ENCODE measurements around the gene KLHL42.

- no peak for TF ChIP-seq FOXM1 (IDR thresholded peaks at IDR 0.05; ENCODE audit: borderline replicate concordance)
- no peak for TF ChIP-seq BHLHE40 (IDR thresholded peaks at IDR 0.05; ENCODE audit: borderline replicate concordance)
- TF ChIP-seq LEF1 (IDR thresholded peaks at IDR 0.05; ENCODE audit: borderline replicate concordance): no peak
- TF ChIP-seq SP1 (IDR thresholded peaks at IDR 0.05): no peak
- TF ChIP-seq FOXA1 (IDR thresholded peaks at IDR 0.05): no peak
- TF ChIP-seq ARNT (IDR thresholded peaks at IDR 0.05): no peak
- no peak for TF ChIP-seq SUZ12 (IDR thresholded peaks at IDR 0.05)
- TF ChIP-seq FOXK2 (IDR thresholded peaks at IDR 0.05): no peak
- TF ChIP-seq, protein P1, sequence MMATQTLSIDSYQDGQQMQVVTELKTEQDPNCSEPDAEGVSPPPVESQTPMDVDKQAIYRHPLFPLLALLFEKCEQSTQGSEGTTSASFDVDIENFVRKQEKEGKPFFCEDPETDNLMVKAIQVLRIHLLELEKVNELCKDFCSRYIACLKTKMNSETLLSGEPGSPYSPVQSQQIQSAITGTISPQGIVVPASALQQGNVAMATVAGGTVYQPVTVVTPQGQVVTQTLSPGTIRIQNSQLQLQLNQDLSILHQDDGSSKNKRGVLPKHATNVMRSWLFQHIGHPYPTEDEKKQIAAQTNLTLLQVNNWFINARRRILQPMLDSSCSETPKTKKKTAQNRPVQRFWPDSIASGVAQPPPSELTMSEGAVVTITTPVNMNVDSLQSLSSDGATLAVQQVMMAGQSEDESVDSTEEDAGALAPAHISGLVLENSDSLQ (IDR thresholded peaks at IDR 0.05): no peak
Observed at GRCh38 chr12:27820564-27820963, 40.5 kb downstream of the KLHL42 start.

All from HEK293T (cell line).